GM18951 (cell line): ENCODE data around the gene MPST.

Source experiments
- POLR2A ChIP-seq: IDR thresholded peaks from 4 replicates; pipeline ENCODE4 v1.6.1; 2011; ENCODE audit warnings: mild to moderate bottlenecking; ENCODE audit not compliant: insufficient read length, insufficient read depth; ENCODE audit errors: extremely low read depth
- in situ Hi-C: fragments of 300-500 bp; cut with MboI; formaldehyde crosslinking; loops from one replicate; pipeline ENCODE4 v1.12.0; 2022; ENCODE audit warnings: low sequenced_read_pairs, mixed read lengths, inconsistent platforms; ENCODE audit not compliant: unreplicated experiment

MPST gene

DNA sequence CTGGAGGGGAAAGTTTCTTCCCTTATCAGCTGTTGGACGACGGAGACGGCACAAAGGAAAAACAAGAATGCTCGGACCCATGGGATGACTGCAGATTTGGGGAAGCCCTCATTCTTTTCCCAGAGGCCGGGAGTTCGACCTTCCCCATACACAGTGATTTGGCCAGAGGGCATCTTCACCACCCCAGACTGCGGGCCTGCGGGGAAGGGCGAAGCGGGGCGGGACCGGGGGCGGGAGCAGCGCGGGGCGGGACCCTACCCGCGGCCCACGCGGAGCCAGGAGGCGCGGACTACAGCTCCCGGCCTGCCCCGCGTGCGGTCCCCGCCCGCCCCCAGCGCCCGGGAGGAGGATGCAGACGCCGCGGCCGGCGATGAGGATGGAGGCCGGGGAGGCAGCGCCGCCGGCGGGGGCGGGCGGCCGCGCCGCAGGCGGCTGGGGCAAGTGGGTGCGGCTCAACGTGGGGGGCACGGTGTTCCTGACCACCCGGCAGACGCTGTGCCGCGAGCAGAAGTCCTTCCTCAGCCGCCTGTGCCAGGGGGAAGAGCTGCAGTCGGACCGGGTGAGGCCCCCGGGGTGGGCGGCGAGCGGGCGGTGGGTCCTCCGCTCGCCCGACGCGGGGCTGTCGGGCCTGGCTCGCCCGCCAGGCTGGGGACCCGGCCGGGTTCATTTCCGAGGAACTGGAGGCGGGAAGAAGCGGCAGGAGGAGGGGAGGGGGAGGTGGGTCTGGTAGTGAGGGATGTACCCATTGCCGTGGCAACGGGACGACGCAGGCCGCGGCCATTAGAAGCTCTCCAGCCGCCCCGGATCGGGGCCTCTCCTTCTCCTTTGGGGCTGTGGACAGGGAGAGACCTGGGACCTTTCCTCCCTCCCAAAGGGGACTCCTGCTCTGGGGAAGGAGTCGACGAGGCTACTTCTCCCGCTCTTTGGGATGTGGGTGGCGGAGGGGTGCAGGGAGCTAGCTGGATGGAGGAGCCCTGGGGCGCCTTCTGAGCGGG lies 32.1 kb downstream of the MPST start, which contains the start of gene KCTD17:
TSS of gene KCTD17 (plus strand) at position 352 of the 995 bp plus-strand sequence. CDS start at position 371, 19 bp downstream.
- in situ Hi-C loops, result no loop called here
- peak; percentile 61 for TF ChIP-seq POLR2A

DNA sequence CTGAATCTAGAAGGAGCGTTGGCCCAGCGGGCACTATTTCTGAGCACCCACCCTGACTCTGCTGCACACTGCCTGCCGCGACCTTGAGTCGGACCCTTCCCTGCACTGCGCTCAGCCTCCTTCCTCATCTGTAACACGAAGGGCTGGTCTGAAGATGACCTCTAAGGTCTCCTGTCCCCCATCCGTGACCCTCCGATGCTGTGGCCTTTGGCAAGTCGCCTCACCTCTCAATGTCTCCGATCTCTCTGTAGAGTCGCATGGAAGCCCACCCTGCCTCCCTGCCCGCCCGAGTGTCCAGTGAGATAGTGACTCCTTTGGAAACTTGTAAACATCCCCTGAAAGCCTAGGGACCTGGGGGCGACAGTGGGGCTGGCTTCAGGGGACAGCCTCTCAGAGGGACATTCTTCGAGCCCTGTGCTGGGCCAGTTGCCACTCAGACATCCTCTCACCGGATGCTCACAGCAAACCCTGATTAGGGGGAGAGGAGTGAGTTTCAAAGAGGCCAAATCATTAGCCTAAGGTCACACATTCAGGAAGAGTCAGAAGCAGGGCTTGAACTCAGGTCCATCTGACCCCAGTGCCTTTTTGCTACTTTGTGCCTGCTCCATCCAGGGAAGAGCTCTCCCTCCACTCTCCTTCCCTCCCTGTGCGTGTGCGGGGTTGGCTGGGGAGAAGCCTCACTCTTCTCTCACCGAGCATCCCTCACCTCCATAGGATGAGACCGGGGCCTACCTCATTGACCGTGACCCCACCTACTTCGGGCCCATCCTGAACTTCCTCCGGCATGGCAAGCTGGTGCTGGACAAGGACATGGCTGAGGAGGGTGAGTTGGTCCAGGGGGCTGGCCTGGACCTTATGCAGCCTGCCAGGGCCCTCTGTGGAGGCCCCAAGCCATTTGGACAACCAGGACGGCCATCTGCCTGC lies 33.1 kb downstream of the MPST start:
- TF ChIP-seq POLR2A, result no peak
- in situ Hi-C loops, result no loop called here

DNA sequence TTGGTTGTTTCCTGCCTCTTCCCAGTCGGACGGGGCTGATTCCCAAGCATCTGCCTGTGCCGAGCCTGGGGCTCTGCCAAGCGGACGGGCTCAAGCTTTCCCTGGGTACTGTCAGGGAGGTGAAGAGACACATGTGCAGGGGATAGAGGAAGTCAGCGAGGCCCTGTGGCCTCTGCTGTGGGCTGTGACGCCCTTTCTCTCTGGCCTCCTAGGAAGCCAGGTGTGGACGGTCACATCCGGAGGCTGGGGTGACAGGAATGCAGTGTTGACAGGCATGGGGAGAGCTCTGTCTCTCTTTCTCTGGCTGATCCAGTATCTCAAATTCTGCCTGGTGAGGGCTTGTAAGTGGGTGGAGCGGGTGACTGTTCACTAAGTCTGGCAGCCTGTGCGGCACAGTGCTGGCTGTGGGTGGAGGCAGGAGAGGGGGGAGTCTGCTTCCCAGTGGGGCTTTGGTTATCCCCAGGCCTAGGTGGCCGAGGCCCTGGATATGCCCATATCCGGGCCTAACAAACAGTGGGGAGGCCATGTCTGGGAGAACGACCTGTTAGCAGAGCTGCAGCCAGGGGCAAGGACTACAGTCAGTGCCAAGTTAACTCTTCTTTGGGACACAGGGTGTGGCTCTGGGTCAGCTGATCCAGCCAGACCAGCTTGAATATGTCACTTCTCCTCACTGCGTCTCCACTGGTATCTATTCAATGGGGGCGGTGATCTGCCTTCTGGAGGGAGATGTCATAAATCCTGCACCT lies 33.9 kb downstream of the MPST start:
- in situ Hi-C loops, result no loop called here
- no peak for TF ChIP-seq POLR2A

DNA sequence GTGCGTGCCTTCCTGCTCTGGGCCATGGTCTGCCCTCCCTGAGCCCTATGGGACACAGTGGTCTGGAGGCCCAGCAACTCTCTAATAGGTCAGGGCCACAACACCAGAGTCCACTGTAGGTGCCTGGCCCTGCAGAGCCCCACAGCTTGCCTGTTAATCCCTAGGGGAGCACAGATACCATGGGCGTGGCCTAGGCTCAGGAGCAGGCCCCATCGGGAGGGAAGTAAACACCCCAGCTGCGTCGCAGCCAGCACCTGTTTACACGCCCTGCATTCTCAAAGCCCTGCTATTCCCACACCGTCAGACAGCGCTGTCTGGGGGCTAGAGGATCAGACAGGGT lies 34.5 kb downstream of the MPST start:
- no peak for TF ChIP-seq POLR2A
- in situ Hi-C loops, result no loop called here

DNA sequence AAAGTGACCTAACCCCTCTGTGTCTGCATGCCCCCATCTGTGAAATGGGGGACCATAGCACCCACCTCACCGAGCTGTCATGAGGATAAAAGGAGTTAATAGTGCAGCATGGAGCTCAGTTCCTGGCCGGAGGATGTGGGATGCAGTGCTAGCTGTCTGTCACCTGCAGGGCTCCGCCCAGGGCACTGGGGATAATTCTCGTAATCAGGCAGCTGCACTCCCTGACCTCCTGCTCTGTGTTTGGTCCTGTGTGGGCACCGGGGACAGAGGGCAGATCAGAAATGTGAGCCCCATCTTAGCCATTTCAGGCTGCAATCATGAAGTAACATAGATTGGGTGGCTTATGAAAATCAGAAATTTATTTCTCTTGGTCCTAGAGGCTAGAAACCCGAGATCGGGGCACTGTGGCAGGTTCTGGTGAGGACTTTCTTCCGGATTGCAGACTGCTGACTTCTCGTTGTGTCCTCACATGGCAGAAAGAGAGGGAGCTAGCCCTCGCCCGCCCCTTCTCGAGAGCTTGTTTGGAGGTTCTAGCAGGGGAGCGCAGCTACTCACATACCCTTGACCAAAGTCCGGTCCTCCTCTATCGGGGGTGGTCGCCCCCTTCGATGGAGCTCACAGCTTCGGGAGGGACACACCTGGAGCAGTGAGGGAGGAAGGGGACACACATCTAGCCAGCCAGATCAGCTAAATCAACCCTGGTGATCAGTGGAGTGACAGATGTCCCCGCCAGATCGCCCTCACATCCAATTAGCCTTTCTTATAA lies 35.2 kb downstream of the MPST start:
- in situ Hi-C loops, result no loop called here

DNA sequence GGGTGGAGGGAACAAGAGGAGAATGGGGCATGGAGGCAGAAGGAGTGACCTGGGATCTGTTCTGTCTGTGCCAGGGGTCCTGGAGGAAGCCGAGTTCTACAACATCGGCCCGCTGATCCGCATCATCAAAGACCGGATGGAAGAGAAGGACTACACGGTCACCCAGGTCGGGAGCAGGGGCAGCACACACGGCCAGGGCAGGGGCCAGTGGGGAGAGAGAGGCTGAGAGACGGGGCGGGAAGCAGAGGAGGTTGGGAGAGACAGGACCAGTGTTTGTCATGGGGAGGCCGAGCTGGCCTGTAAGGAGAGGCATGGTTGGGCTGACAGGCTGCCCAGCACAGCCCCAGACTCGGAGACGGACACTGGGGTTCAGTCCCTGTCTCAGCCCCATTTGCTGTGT lies 36.7 kb downstream of the MPST start:
- in situ Hi-C loops, result no loop called here
- TF ChIP-seq POLR2A, result no peak

More for the DNA sequence above, 35.2 kb downstream of the MPST start:
- TF ChIP-seq POLR2A, result no peak

GRCh38 chr22:37057226-37057625 lies 37.7 kb downstream of the MPST start:
- no peak for TF ChIP-seq POLR2A
- in situ Hi-C loops, result no loop called here

DNA sequence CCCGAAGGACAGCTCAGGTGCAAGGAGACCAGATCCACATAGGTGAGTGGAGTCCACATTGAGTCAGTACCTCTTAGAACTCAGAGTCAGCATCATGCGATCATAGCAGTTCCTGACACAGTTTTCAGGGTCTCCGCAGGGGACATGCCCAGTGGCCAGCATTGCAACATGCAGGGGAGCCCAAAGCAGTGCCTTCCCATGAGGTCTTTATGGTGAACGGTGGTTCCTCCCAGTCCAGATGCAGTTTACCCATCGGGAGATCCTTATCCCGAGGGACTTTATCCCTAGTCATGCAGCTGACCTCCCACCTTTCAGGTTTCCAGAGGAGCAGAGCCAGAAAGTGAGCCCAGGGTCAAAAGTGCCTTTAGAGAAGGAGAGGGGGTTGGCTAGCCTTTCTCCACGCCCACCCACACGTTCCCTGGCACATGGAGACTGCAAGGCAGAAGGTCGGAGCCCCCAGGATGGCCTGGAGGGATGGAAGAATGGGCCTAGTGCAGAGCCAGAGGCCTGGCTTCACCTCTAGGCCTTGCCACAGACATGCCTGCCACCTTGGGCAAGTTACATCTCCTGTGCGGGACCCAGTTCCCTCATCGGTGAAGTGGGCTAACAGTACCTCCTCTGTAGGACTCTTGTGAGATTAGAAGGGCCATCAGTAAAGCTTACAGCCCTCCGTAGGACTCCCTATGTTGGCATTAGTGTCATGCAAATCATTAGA lies 38.4 kb downstream of the MPST start:
- in situ Hi-C loops, result no loop called here
- TF ChIP-seq POLR2A, result no peak

DNA sequence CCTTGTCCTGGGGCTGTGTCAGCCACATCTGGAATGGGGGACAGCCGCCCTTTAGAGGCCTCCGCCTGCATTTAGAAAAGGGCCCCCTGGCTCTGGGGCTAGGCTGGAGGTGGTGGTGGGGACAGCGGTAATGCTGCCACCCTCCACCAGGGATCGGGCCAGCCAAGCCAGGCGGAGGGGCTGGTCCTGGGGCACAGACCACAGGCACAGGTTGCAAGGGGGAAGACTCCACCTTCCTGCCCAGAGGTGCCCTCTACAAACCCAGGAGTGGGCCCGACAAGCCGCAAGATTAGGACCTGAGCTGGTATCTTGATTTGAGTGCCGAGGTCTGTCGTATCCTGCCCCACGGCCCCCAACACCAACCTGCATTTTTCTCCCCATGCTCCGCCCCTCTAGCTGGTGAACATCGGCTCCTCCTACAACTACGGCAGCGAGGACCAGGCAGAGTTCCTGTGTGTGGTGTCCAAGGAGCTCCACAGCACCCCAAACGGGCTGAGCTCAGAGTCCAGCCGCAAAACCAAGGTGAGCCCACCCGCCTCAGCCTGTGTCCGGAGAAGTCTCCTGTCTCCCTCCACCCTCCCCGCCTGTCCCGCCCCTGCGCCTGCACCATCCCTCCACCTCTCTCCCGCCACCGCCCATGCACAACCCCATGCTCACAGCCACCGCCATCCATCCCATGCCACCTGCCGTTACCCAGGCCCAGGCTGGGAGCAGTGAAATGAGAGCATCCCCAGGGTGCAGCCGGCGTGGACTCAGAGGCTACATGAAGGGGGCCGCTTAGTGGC lies 39.6 kb downstream of the MPST start:
- in situ Hi-C loops, result no loop called here
- no peak for TF ChIP-seq POLR2A

- TF ChIP-seq POLR2A, result no peak
- in situ Hi-C loops, result no loop called here
Measured at GRCh38 chr22:37059876-37060449, 40.4 kb downstream of the MPST start.
